GM23338 (cell line): ENCODE data around the gene NRG3. TPM values are rescaled to one million over a fixed set of nuclear protein-coding genes. Genes with fewer than 3 reads are reported as not detected.

ENCODE experiments used
- ATAC-seq: fragments of 200-7000 bp; cut with Tn5 transposase; 3 replicates; pipeline ENCODE4 v1.9.1; 2020
- DNase-seq: peaks from one replicate; pipeline ENCODE4 v3.0.0-alpha.2; 2015; ENCODE audit warnings: low spot score
- H2AFZ ChIP-seq: fragments of 200-600 bp; sonication (generic); 2 replicates; pipeline ENCODE4 v1.8.0; 2016; ENCODE audit warnings: antibody characterized with exemption, mild to moderate bottlenecking, moderate library complexity
- H3F3A ChIP-seq: fragments of 200-600 bp; sonication (generic); replicated peaks from 2 replicates; pipeline ENCODE4 v1.8.0; 2017; ENCODE audit warnings: antibody characterized with exemption, mixed run types, low read depth
- H3K27ac ChIP-seq: fragments of 200-600 bp; sonication (generic); 2 replicates; pipeline ENCODE4 v1.6.1; 2016; ENCODE audit warnings: low read depth
- H3K27me3 ChIP-seq: fragments of 200-600 bp; sonication (generic); 2 replicates; pipeline ENCODE4 v1.8.0; 2016; ENCODE audit warnings: mild to moderate bottlenecking, mixed run types, moderate library complexity; ENCODE audit not compliant: insufficient read depth
- H3K36me3 ChIP-seq: fragments of 200-600 bp; sonication (generic); 2 replicates; pipeline ENCODE4 v1.8.0; 2016; ENCODE audit warnings: mild to moderate bottlenecking; ENCODE audit not compliant: insufficient read depth
- H3K4me1 ChIP-seq: fragments of 200-600 bp; sonication (generic); 2 replicates; pipeline ENCODE4 v1.8.0; 2016; ENCODE audit warnings: mild to moderate bottlenecking, moderate library complexity; ENCODE audit not compliant: insufficient read depth
- H3K4me2 ChIP-seq: fragments of 200-600 bp; sonication (generic); 2 replicates; pipeline ENCODE4 v1.7.1; 2017; ENCODE audit warnings: mixed run types
- H3K4me3 ChIP-seq: fragments of 200-600 bp; sonication (generic); 2 replicates; pipeline ENCODE4 v1.6.1; 2016; ENCODE audit warnings: mixed run types
- H3K79me2 ChIP-seq: fragments of 200-600 bp; sonication (generic); replicated peaks from 2 replicates; pipeline ENCODE4 v1.8.0; 2017; ENCODE audit warnings: mild to moderate bottlenecking; ENCODE audit not compliant: insufficient read depth
- H3K9me2 ChIP-seq: fragments of 200-600 bp; sonication (generic); 2 replicates; pipeline ENCODE4 v1.8.0; 2017; ENCODE audit not compliant: insufficient read depth
- H4K20me1 ChIP-seq: fragments of 200-600 bp; sonication (generic); replicated peaks from 2 replicates; pipeline ENCODE4 v1.8.0; 2017; ENCODE audit warnings: mild to moderate bottlenecking; ENCODE audit not compliant: insufficient read depth
- H3K27ac Mint-ChIP-seq: 2 replicates; pipeline ENCODE4 v1.8.0; 2020; ENCODE audit warnings: inconsistent platforms, mild to moderate bottlenecking, moderate library complexity, mixed read lengths
- H3K27me3 Mint-ChIP-seq: 3 replicates; pipeline ENCODE4 v1.8.0; 2022; ENCODE audit warnings: low read depth, mild to moderate bottlenecking, moderate library complexity, mixed read lengths, inconsistent platforms; ENCODE audit not compliant: insufficient read depth, poor library complexity
- H3K36me3 Mint-ChIP-seq: 3 replicates; pipeline ENCODE4 v1.8.0; 2021; ENCODE audit warnings: low read depth, mild to moderate bottlenecking, inconsistent platforms, moderate library complexity, mixed read lengths
- H3K4me1 Mint-ChIP-seq: 3 replicates; pipeline ENCODE4 v1.8.0; 2020; ENCODE audit warnings: mild to moderate bottlenecking, inconsistent platforms, mixed read lengths
- H3K4me3 Mint-ChIP-seq: 3 replicates; pipeline ENCODE4 v1.8.0; 2021; ENCODE audit warnings: moderate library complexity, mild to moderate bottlenecking, inconsistent platforms, mixed read lengths
- H3K9me3 Mint-ChIP-seq: 3 replicates; pipeline ENCODE4 v1.8.0; 2020; ENCODE audit warnings: moderate library complexity, mild to moderate bottlenecking, inconsistent platforms, mixed read lengths
- CREB1 ChIP-seq: fragments of 250-450 bp; sonication (Bioruptor Pico); IDR thresholded peaks from 2 replicates; pipeline ENCODE4 v1.5.0; 2020; ENCODE audit warnings: low read depth, mild to moderate bottlenecking, moderate library complexity
- ETS1 ChIP-seq: IDR thresholded peaks from 2 replicates; pipeline ENCODE4 v1.6.1; 2016; ENCODE audit warnings: antibody characterized with exemption
- EZH2 ChIP-seq: fragments of 200-600 bp; sonication (generic); IDR thresholded peaks from one replicate; pipeline ENCODE4 v1.8.0; 2017; ENCODE audit warnings: antibody characterized with exemption, mild to moderate bottlenecking, low read depth; ENCODE audit not compliant: unreplicated experiment
- EZH2phosphoT487 ChIP-seq: fragments of 200-600 bp; sonication (generic); IDR thresholded peaks from one replicate; pipeline ENCODE4 v1.8.1; 2018; ENCODE audit warnings: antibody characterized with exemption; ENCODE audit not compliant: unreplicated experiment
- JUNB ChIP-seq: IDR thresholded peaks from one replicate; pipeline ENCODE4 v1.6.1; 2016; ENCODE audit warnings: antibody characterized with exemption; ENCODE audit not compliant: unreplicated experiment
- NANOG ChIP-seq: IDR thresholded peaks from 2 replicates; pipeline ENCODE4 v1.6.1; 2016; ENCODE audit warnings: antibody characterized with exemption, borderline replicate concordance
- POLR2AphosphoS5 ChIP-seq: IDR thresholded peaks from 2 replicates; pipeline ENCODE4 v1.6.1; 2016; ENCODE audit warnings: antibody characterized with exemption, low read depth
- REST ChIP-seq: IDR thresholded peaks from one replicate; pipeline ENCODE4 v1.6.1; 2018; ENCODE audit warnings: antibody characterized with exemption; ENCODE audit not compliant: unreplicated experiment
- STAT1 ChIP-seq: IDR thresholded peaks from one replicate; pipeline ENCODE4 v1.6.1; 2016; ENCODE audit warnings: antibody characterized with exemption; ENCODE audit not compliant: unreplicated experiment
- ZNF114 ChIP-seq: fragments of 250-450 bp; sonication (Bioruptor Pico); IDR thresholded peaks from 2 replicates; pipeline ENCODE4 v1.5.0; 2020; ENCODE audit warnings: mild to moderate bottlenecking, moderate library complexity
- ZNF331 ChIP-seq: fragments of 250-450 bp; sonication (Bioruptor Pico); IDR thresholded peaks from 2 replicates; pipeline ENCODE4 v1.5.0; 2020; ENCODE audit warnings: low read depth, mild to moderate bottlenecking, moderate library complexity
- polyA plus RNA-seq: library from polyadenylated mRNA; unstranded; fragments of >200 nt; fragmentation: Nextera tagmentation; extraction: Ambion mirVana; gene quantifications from 2 replicates; pipeline ENCODE4 v1.2.1, GENCODE V29; 2016
- total RNA-seq: library from RNA; depleted of rRNA; stranded (reverse); fragments of >200 nt; shearing (Covaris generic); gene quantifications from 2 replicates; pipeline ENCODE4 v1.2.3, GENCODE V29; 2014
- TF ChIP-seq, protein P1 (sequence below), 2 experiments: fragments of 200-600 bp in 1 of 2; sonication (generic) in 1 of 2; conservative IDR thresholded peaks; 2 replicates each; pipeline versions ENCODE4 v1.5.1 to v1.6.1; 2016 to 2017; ENCODE audit warnings: antibody characterized with exemption in 2 of 2, low read depth in 2 of 2, mild to moderate bottlenecking in 2 of 2, moderate library complexity in 1 of 2
- TF ChIP-seq, protein P2 (sequence below): fragments of 250-450 bp; sonication (Bioruptor Pico); IDR thresholded peaks from 2 replicates; pipeline ENCODE4 v1.5.0; 2020; ENCODE audit warnings: mild to moderate bottlenecking, moderate library complexity

NRG3 gene
- total and polyA plus RNA-seq, 2 experiments from 2014 or later: 1.9 to 3.9 TPM

GRCh38 chr10:82191653-82192052 is 316.7 kb downstream of the NRG3 start:
- ATAC-seq (no peak), DNase-seq (no peak)
- Mint-ChIP-seq H3K27ac (no peak overlapping the region), H3K36me3 (no peaks in the 10 kb centered on the region), H3K27me3 (no peaks in the 10 kb centered on the region), H3K4me3 (no peak overlapping the region), H3K4me1 (peaks cover 2% of the 10 kb centered on the region; the same call in 2 of the 3 replicates), H3K9me3 (no peaks in the 10 kb centered on the region)
- Histone ChIP-seq H3K27me3 (no peaks in the 10 kb centered on the region), H3K36me3 (no peaks in the 10 kb centered on the region), H2AFZ (no peak overlapping the region), H3K4me1 (no peaks in the 10 kb centered on the region; the same call in 1 of the 2 replicates), H3K79me2 (no peaks in the 10 kb centered on the region), H3K27ac (no peak overlapping the region), H4K20me1 (no peaks in the 10 kb centered on the region; the same call in 1 of the 2 replicates), H3K4me2 (no peak overlapping the region), H3K9me2 (no peaks in the 10 kb centered on the region), H3K4me3 (no peak overlapping the region), H3F3A (no peaks in the 10 kb centered on the region)
- no peak for TF ChIP-seq EZH2
- no peak for TF ChIP-seq NANOG
- TF ChIP-seq POLR2AphosphoS5: no peak
- TF ChIP-seq, protein P1, sequence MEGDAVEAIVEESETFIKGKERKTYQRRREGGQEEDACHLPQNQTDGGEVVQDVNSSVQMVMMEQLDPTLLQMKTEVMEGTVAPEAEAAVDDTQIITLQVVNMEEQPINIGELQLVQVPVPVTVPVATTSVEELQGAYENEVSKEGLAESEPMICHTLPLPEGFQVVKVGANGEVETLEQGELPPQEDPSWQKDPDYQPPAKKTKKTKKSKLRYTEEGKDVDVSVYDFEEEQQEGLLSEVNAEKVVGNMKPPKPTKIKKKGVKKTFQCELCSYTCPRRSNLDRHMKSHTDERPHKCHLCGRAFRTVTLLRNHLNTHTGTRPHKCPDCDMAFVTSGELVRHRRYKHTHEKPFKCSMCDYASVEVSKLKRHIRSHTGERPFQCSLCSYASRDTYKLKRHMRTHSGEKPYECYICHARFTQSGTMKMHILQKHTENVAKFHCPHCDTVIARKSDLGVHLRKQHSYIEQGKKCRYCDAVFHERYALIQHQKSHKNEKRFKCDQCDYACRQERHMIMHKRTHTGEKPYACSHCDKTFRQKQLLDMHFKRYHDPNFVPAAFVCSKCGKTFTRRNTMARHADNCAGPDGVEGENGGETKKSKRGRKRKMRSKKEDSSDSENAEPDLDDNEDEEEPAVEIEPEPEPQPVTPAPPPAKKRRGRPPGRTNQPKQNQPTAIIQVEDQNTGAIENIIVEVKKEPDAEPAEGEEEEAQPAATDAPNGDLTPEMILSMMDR (conservative IDR thresholded peaks at IDR 0.05; ENCODE audit: low read depth in 2 of 2): no peak
- TF ChIP-seq ZNF331 (CRISPR knock-in tag): no peak
- no peak for TF ChIP-seq ZNF114 (CRISPR knock-in tag)
- TF ChIP-seq, protein P2, sequence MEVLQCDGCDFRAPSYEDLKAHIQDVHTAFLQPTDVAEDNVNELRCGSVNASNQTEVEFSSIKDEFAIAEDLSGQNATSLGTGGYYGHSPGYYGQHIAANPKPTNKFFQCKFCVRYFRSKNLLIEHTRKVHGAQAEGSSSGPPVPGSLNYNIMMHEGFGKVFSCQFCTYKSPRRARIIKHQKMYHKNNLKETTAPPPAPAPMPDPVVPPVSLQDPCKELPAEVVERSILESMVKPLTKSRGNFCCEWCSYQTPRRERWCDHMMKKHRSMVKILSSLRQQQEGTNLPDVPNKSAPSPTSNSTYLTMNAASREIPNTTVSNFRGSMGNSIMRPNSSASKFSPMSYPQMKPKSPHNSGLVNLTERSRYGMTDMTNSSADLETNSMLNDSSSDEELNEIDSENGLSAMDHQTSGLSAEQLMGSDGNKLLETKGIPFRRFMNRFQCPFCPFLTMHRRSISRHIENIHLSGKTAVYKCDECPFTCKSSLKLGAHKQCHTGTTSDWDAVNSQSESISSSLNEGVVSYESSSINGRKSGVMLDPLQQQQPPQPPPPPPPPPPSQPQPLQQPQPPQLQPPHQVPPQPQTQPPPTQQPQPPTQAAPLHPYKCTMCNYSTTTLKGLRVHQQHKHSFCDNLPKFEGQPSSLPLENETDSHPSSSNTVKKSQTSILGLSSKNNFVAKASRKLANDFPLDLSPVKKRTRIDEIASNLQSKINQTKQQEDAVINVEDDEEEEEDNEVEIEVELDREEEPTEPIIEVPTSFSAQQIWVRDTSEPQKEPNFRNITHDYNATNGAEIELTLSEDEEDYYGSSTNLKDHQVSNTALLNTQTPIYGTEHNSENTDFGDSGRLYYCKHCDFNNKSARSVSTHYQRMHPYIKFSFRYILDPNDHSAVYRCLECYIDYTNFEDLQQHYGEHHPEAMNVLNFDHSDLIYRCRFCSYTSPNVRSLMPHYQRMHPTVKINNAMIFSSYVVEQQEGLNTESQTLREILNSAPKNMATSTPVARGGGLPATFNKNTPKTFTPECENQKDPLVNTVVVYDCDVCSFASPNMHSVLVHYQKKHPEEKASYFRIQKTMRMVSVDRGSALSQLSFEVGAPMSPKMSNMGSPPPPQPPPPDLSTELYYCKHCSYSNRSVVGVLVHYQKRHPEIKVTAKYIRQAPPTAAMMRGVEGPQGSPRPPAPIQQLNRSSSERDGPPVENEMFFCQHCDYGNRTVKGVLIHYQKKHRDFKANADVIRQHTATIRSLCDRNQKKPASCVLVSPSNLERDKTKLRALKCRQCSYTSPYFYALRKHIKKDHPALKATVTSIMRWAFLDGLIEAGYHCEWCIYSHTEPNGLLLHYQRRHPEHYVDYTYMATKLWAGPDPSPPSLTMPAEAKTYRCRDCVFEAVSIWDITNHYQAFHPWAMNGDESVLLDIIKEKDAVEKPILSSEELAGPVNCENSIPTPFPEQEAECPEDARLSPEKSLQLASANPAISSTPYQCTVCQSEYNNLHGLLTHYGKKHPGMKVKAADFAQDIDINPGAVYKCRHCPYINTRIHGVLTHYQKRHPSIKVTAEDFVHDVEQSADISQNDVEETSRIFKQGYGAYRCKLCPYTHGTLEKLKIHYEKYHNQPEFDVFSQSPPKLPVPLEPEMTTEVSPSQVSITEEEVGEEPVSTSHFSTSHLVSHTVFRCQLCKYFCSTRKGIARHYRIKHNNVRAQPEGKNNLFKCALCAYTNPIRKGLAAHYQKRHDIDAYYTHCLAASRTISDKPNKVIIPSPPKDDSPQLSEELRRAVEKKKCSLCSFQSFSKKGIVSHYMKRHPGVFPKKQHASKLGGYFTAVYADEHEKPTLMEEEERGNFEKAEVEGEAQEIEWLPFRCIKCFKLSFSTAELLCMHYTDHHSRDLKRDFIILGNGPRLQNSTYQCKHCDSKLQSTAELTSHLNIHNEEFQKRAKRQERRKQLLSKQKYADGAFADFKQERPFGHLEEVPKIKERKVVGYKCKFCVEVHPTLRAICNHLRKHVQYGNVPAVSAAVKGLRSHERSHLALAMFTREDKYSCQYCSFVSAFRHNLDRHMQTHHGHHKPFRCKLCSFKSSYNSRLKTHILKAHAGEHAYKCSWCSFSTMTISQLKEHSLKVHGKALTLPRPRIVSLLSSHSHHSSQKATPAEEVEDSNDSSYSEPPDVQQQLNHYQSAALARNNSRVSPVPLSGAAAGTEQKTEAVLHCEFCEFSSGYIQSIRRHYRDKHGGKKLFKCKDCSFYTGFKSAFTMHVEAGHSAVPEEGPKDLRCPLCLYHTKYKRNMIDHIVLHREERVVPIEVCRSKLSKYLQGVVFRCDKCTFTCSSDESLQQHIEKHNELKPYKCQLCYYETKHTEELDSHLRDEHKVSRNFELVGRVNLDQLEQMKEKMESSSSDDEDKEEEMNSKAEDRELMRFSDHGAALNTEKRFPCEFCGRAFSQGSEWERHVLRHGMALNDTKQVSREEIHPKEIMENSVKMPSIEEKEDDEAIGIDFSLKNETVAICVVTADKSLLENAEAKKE: no peak
- TF ChIP-seq CREB1 (CRISPR knock-in tag): no peak
- TF ChIP-seq STAT1: no peak
- TF ChIP-seq JUNB: no peak
- no peak for TF ChIP-seq REST
- TF ChIP-seq ETS1: no peak
- TF ChIP-seq EZH2phosphoT487: no peak
